Measurements from ENCODE around the gene RGS13.

RGS13 gene

GRCh38 chr1:192610112-192610889, 25.6 kb upstream of the RGS13 start:
- H3K27ac Mint-ChIP-seq: no peak overlapping the region
- peak; percentile 57 for TF ChIP-seq CTCF (IDR thresholded peaks at IDR 0.05)
- DNase-seq: no peak
- H3K27me3 Mint-ChIP-seq (ENCODE audit: low read depth, poor library complexity): no peaks in the 10 kb centered on the region
- no peaks in the 10 kb centered on the region for H3K9me3 Mint-ChIP-seq
- H3K4me1 Mint-ChIP-seq: no peaks in the 10 kb centered on the region
- no peak overlapping the region for H3K4me3 Mint-ChIP-seq
- H3K36me3 Mint-ChIP-seq (ENCODE audit: low read depth): no peaks in the 10 kb centered on the region

GRCh38 chr1:192615055-192615454, 20.9 kb upstream of the RGS13 start:
- Mint-ChIP-seq H3K27me3 (ENCODE audit: low read depth, poor library complexity) (no peaks in the 10 kb centered on the region), H3K36me3 (ENCODE audit: low read depth) (no peaks in the 10 kb centered on the region), H3K4me1 (no peaks in the 10 kb centered on the region), H3K27ac (no peak overlapping the region), H3K4me3 (no peak overlapping the region), H3K9me3 (no peaks in the 10 kb centered on the region)
- TF ChIP-seq CTCF (IDR thresholded peaks at IDR 0.05): no peak
- DNase-seq: no peak

GRCh38 chr1:192620071-192620635, 15.8 kb upstream of the RGS13 start:
- no peak for DNase-seq
- no peak for TF ChIP-seq CTCF (IDR thresholded peaks at IDR 0.05)
- peaks cover 9% of the 10 kb centered on the region for H3K9me3 Mint-ChIP-seq
- no peak overlapping the region for H3K4me3 Mint-ChIP-seq
- no peaks in the 10 kb centered on the region for H3K4me1 Mint-ChIP-seq
- no peaks in the 10 kb centered on the region for H3K27me3 Mint-ChIP-seq (ENCODE audit: low read depth, poor library complexity)
- no peaks in the 10 kb centered on the region for H3K36me3 Mint-ChIP-seq (ENCODE audit: low read depth)
- H3K27ac Mint-ChIP-seq: no peak overlapping the region

- Mint-ChIP-seq H3K4me1 (peaks cover 12% of the 10 kb centered on the region), H3K4me3 (no peak overlapping the region), H3K36me3 (ENCODE audit: low read depth) (no peaks in the 10 kb centered on the region), H3K27me3 (ENCODE audit: low read depth, poor library complexity) (no peaks in the 10 kb centered on the region), H3K9me3 (peaks cover 6% of the 10 kb centered on the region), H3K27ac (no peak overlapping the region)
- no peak for TF ChIP-seq CTCF (IDR thresholded peaks at IDR 0.05)
- no peak for DNase-seq
These were observed 9.4 kb upstream of the RGS13 start for GRCh38 chr1:192626366-192627179.

- Mint-ChIP-seq H3K27ac (no peak overlapping the region), H3K4me3 (no peak overlapping the region), H3K36me3 (ENCODE audit: low read depth) (no peaks in the 10 kb centered on the region), H3K27me3 (ENCODE audit: low read depth, poor library complexity) (no peaks in the 10 kb centered on the region), H3K9me3 (no peaks in the 10 kb centered on the region), H3K4me1 (peaks cover 20% of the 10 kb centered on the region)
- no peak for DNase-seq
- no peak for TF ChIP-seq CTCF (IDR thresholded peaks at IDR 0.05)
These were observed 8.0 kb upstream of the RGS13 start for GRCh38 chr1:192627901-192628300.

Measured in nephron progenitor cell (in vitro differentiated cells).